Measurements from ENCODE around the gene CFAP44.
"Not testable (repeated sequence)": the region's sequence is repeated elsewhere in the genome, so short reads cannot be mapped to it uniquely, and the experiment has no call there.

- TF ChIP-seq CTCF (conservative IDR thresholded peaks at IDR 0.05; ENCODE audit: low read length); EZH2phosphoT487 (IDR thresholded peaks at IDR 0.05; ENCODE audit: borderline replicate concordance, low read depth, low read length): not testable (repeated sequence)
Observed at GRCh38 chr3:113458554-113458953, 17.3 kb upstream of the CFAP44 start.
